ENCODE results near the gene ZNF446. TPM values are rescaled to one million over a fixed set of nuclear protein-coding genes. Genes with fewer than 3 reads are reported as not detected.

Gene ZNF446
- total RNA-seq, 1 experiment from 2014 or later, result 6.0 TPM

GRCh38 chr19:58466760-58467589, 9.2 kb upstream of the ZNF446 start, which contains the start of gene ZNF324 (continued):
- no peak for TF ChIP-seq PRDM15 (CRISPR knock-in tag; IDR thresholded peaks at IDR 0.05)
- peak; percentile 85 for TF ChIP-seq NFYB (CRISPR knock-in tag; conservative IDR thresholded peaks at IDR 0.05; ENCODE audit: low read depth)
- TF ChIP-seq ZNF121 (CRISPR knock-in tag; IDR thresholded peaks at IDR 0.05), result no peak

GRCh38 chr19:58468216-58468839, 7.8 kb upstream of the ZNF446 start:
- CTCF ChIA-PET, result interaction anchor here (1.3 kb wide), 1 partner anchor 129 kb away, joined by 3 read pairs; no protein-coding TSS in a partner anchor

More at GRCh38 chr19:58468216-58468839, 7.8 kb upstream of the ZNF446 start:
- TF ChIP-seq PRDM15 (CRISPR knock-in tag; IDR thresholded peaks at IDR 0.05), result no peak
- TF ChIP-seq RELA (CRISPR knock-in tag; IDR thresholded peaks at IDR 0.05; ENCODE audit: borderline replicate concordance), result no peak
- no peak for TF ChIP-seq ETV6 (CRISPR knock-in tag; IDR thresholded peaks at IDR 0.05)
- no peak for TF ChIP-seq ZSCAN18 (CRISPR knock-in tag; IDR thresholded peaks at IDR 0.05)
- TF ChIP-seq KAT7 (CRISPR knock-in tag; IDR thresholded peaks at IDR 0.05; ENCODE audit: borderline replicate concordance), result no peak
- no peak for TF ChIP-seq SMAD4 (CRISPR knock-in tag; IDR thresholded peaks at IDR 0.05)
- no peak for TF ChIP-seq IRF1 (CRISPR knock-in tag; IDR thresholded peaks at IDR 0.05)
- no peak for TF ChIP-seq ZBTB21 (CRISPR knock-in tag; IDR thresholded peaks at IDR 0.05; ENCODE audit: borderline replicate concordance)
- TF ChIP-seq TEAD4 (CRISPR knock-in tag; IDR thresholded peaks at IDR 0.05), result no peak
- TF ChIP-seq ELF4 (CRISPR knock-in tag; IDR thresholded peaks at IDR 0.05; ENCODE audit: low read depth), result no peak
- TF ChIP-seq NFATC4 (CRISPR knock-in tag; IDR thresholded peaks at IDR 0.05), result no peak
- TF ChIP-seq MXD4 (CRISPR knock-in tag; IDR thresholded peaks at IDR 0.05; ENCODE audit: borderline replicate concordance), result no peak
- TF ChIP-seq MYBL2 (CRISPR knock-in tag; IDR thresholded peaks at IDR 0.05), result no peak
- no peak for TF ChIP-seq JAZF1 (CRISPR knock-in tag; IDR thresholded peaks at IDR 0.05)
- TF ChIP-seq GRHL2 (CRISPR knock-in tag; IDR thresholded peaks at IDR 0.05; ENCODE audit: insufficient replicate concordance, severe bottlenecking), result no peak
- TF ChIP-seq ESRRA (CRISPR knock-in tag; IDR thresholded peaks at IDR 0.05; ENCODE audit: borderline replicate concordance), result no peak
- no peak for TF ChIP-seq JUN (CRISPR knock-in tag; IDR thresholded peaks at IDR 0.05)
- POLR2A ChIA-PET, result no interaction called here
- ATAC-seq (no peak), DNase-seq (ENCODE audit: low spot score) (no peak)
- H3K27me3 Mint-ChIP-seq (ENCODE audit: low read depth), result peaks cover 18% of the 10 kb centered on the region
- H3K27ac Mint-ChIP-seq, result no peak overlapping the region
- peaks cover 12% of the 10 kb centered on the region for H3K4me1 Mint-ChIP-seq
- H3K36me3 Mint-ChIP-seq, result no peaks in the 10 kb centered on the region
- no peaks in the 10 kb centered on the region for H3K9me3 Mint-ChIP-seq
- peak overlapping the region; percentile 73 for H3K4me3 Mint-ChIP-seq
